ENCODE measurements around the gene ACADM.
"Not testable (repeated sequence)": the region's sequence is repeated elsewhere in the genome, so short reads cannot be mapped to it uniquely, and the experiment has no call there.

Gene ACADM

GRCh38 chr1:75789988-75790387 lies 65.5 kb downstream of the ACADM start:
- H3K36me3 ChIP-seq (ENCODE audit: control insufficient read depth, insufficient read depth, low read length) = peaks cover 33% of the 10 kb centered on the region

DNA sequence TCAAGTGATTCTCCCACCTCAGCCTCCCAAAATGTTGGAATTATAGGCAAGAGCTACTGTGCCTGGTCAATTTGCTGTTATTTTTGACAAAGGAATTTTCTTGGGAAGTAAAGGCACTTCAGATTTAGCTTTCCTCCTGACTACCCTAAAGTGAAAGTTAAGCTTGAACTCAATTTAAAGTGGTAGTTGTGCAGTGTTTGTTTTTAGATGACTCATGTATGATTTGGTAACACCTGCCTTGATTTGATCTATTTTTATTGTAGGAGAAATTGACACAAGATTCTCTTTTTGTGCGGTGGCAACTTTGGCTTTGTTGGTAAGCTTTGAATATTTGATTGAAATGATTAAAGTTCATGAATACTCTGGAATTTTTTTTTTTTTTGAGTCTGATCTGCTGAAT lies 66.5 kb downstream of the ACADM start:
- no peak overlapping the region for H3K4me3 ChIP-seq (ENCODE audit: insufficient read depth, low read depth, low read length)
- 94 to 100% methylated on average over 1 of the region's 1 CpG for WGBS, 2 experiments
- peaks cover 3% of the 10 kb centered on the region for H3K4me1 ChIP-seq (ENCODE audit: control insufficient read depth, insufficient read depth, low read length)
- H3K27me3 ChIP-seq (ENCODE audit: control insufficient read depth, insufficient read depth, low read length, poor library complexity, severe bottlenecking) = no peaks in the 10 kb centered on the region
- peaks cover 43% of the 10 kb centered on the region for H3K36me3 ChIP-seq (ENCODE audit: control insufficient read depth, insufficient read depth, low read length)
- H3K27ac ChIP-seq (ENCODE audit: insufficient read depth, low read depth, low read length, poor library complexity, severe bottlenecking) = no peak overlapping the region
- no peaks in the 10 kb centered on the region for H3K9me3 ChIP-seq (ENCODE audit: control insufficient read depth, low read length)

More at GRCh38 chr1:75789988-75790387, 65.5 kb downstream of the ACADM start:
- no peaks in the 10 kb centered on the region for H3K9me3 ChIP-seq (ENCODE audit: control insufficient read depth, low read length)
- H3K27me3 ChIP-seq (ENCODE audit: control insufficient read depth, insufficient read depth, low read length, poor library complexity, severe bottlenecking) = no peaks in the 10 kb centered on the region
- no peak overlapping the region for H3K4me3 ChIP-seq (ENCODE audit: insufficient read depth, low read depth, low read length)
- H3K27ac ChIP-seq (ENCODE audit: insufficient read depth, low read depth, low read length, poor library complexity, severe bottlenecking) = no peak overlapping the region
- peaks cover 3% of the 10 kb centered on the region for H3K4me1 ChIP-seq (ENCODE audit: control insufficient read depth, insufficient read depth, low read length)

DNA sequence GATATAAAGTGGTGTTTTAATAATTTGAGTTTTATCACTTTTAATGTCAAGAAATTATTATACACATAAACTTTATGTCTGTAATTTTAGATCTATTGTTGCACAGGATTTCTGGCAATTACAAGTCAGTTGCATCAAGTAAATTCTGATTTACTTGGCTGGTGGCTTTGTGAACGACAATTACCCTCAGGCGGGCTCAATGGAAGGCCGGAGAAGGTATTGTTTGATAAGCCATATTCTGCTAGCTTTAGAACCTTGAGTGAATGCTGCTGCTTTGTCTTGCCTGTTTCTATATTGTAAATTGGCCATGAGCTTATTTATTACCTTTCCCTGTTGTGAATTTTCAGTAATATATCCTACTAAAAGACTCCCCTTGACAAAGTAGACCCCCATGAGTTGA lies 67.6 kb downstream of the ACADM start:
- Histone ChIP-seq H3K9me3 (ENCODE audit: control insufficient read depth, low read length) (no peaks in the 10 kb centered on the region), H3K27ac (ENCODE audit: insufficient read depth, low read depth, low read length, poor library complexity, severe bottlenecking) (no peak overlapping the region), H3K4me1 (ENCODE audit: control insufficient read depth, insufficient read depth, low read length) (peaks cover 3% of the 10 kb centered on the region), H3K36me3 (ENCODE audit: control insufficient read depth, insufficient read depth, low read length) (peaks cover 45% of the 10 kb centered on the region), H3K27me3 (ENCODE audit: control insufficient read depth, insufficient read depth, low read length, poor library complexity, severe bottlenecking) (no peaks in the 10 kb centered on the region), H3K4me3 (ENCODE audit: insufficient read depth, low read depth, low read length) (no peak overlapping the region)
- 93 to 96% methylated on average over 3 of the region's 3 CpGs for WGBS, 2 experiments

DNA sequence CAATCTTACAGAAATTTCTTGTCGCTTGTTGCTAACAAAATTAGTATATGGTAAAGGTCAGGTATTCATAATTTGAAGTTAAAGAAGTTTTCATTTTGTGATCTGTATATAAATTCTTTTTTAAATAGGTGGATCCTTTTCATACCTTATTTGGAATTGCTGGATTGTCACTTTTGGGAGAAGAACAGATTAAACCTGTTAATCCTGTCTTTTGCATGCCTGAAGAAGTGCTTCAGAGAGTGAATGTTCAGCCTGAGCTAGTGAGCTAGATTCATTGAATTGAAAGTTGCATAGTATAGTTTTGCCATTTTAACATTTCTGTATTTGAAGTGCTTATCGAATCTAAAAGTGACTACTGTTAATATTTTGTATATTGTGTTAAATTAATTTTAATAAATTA lies 69.9 kb downstream of the ACADM start:
- peaks cover 3% of the 10 kb centered on the region for H3K4me1 ChIP-seq (ENCODE audit: control insufficient read depth, insufficient read depth, low read length)
- peaks cover 45% of the 10 kb centered on the region for H3K36me3 ChIP-seq (ENCODE audit: control insufficient read depth, insufficient read depth, low read length)
- WGBS, 2 experiments = 100% methylated on average over 1 of the region's 2 CpGs
- no peak overlapping the region for H3K27ac ChIP-seq (ENCODE audit: insufficient read depth, low read depth, low read length, poor library complexity, severe bottlenecking)
- H3K4me3 ChIP-seq (ENCODE audit: insufficient read depth, low read depth, low read length) = no peak overlapping the region
- no peaks in the 10 kb centered on the region for H3K9me3 ChIP-seq (ENCODE audit: control insufficient read depth, low read length)
- H3K27me3 ChIP-seq (ENCODE audit: control insufficient read depth, insufficient read depth, low read length, poor library complexity, severe bottlenecking) = no peaks in the 10 kb centered on the region

DNA sequence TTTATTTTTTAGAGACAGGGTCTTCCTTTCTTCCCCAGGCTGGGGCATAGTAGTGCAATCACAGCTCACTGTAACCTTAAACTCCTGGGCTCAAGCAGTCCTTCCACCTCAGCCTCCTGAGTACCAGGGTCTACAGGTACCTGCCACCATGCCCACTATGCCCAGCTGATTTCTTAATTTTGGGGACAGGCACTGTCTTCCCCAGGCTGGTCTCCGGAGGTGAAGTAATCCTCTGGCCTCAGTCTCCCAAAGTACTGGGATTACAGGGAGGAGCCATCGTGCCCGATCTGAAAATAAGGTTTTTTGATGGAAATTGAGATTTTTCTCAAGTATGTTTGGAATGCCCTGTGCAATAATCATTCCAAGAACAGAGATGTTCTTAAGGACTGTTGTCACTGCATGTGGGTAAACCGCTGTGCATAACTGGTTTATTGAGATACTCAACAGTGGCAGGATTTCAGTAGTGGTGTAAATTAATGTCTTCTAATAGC lies 71.2 kb downstream of the ACADM start:
- peaks cover 40% of the 10 kb centered on the region for H3K36me3 ChIP-seq (ENCODE audit: control insufficient read depth, insufficient read depth, low read length)

GRCh38 chr1:75796376-75797272 lies 72.1 kb downstream of the ACADM start, which contains the start of gene MSH4:
TSS of gene MSH4 (plus strand) at chr1:75796882. CDS start at chr1:75796986, 104 bp downstream.
- Histone ChIP-seq H3K27me3 (ENCODE audit: control insufficient read depth, insufficient read depth, low read length, poor library complexity, severe bottlenecking) (no peaks in the 10 kb centered on the region), H3K36me3 (ENCODE audit: control insufficient read depth, insufficient read depth, low read length) (peaks cover 34% of the 10 kb centered on the region), H3K27ac (ENCODE audit: insufficient read depth, low read depth, low read length, poor library complexity, severe bottlenecking) (no peak within 1 kb of the TSS), H3K4me3 (ENCODE audit: insufficient read depth, low read depth, low read length) (no peak within 1 kb of the TSS), H3K9me3 (ENCODE audit: control insufficient read depth, low read length) (no peaks in the 10 kb centered on the region), H3K4me1 (ENCODE audit: control insufficient read depth, insufficient read depth, low read length) (no peaks in the 10 kb centered on the region)
- 95 to 96% methylated on average over 34 of the region's 34 CpGs for WGBS, 2 experiments

More for the DNA sequence above, 71.2 kb downstream of the ACADM start:
- no peaks in the 10 kb centered on the region for H3K4me1 ChIP-seq (ENCODE audit: control insufficient read depth, insufficient read depth, low read length)
- 97 to 99% methylated on average over 4 of the region's 4 CpGs for WGBS, 2 experiments
- no peak overlapping the region for H3K27ac ChIP-seq (ENCODE audit: insufficient read depth, low read depth, low read length, poor library complexity, severe bottlenecking)
- no peaks in the 10 kb centered on the region for H3K27me3 ChIP-seq (ENCODE audit: control insufficient read depth, insufficient read depth, low read length, poor library complexity, severe bottlenecking)
- H3K9me3 ChIP-seq (ENCODE audit: control insufficient read depth, low read length) = no peaks in the 10 kb centered on the region
- no peak overlapping the region for H3K4me3 ChIP-seq (ENCODE audit: insufficient read depth, low read depth, low read length)

- H3K9me3 ChIP-seq (ENCODE audit: control insufficient read depth, low read length) = no peaks in the 10 kb centered on the region
- H3K4me3 ChIP-seq (ENCODE audit: insufficient read depth, low read depth, low read length) = no peak overlapping the region
- H3K36me3 ChIP-seq (ENCODE audit: control insufficient read depth, insufficient read depth, low read length) = peaks cover 32% of the 10 kb centered on the region
- H3K27me3 ChIP-seq (ENCODE audit: control insufficient read depth, insufficient read depth, low read length, poor library complexity, severe bottlenecking) = no peaks in the 10 kb centered on the region
- 93% methylated on average over 6 of the region's 6 CpGs for WGBS, 2 experiments
- H3K4me1 ChIP-seq (ENCODE audit: control insufficient read depth, insufficient read depth, low read length) = no peaks in the 10 kb centered on the region
- H3K27ac ChIP-seq (ENCODE audit: insufficient read depth, low read depth, low read length, poor library complexity, severe bottlenecking) = no peak overlapping the region
Observed at GRCh38 chr1:75797273-75797588, 72.7 kb downstream of the ACADM start.

- Histone ChIP-seq H3K4me3 (ENCODE audit: insufficient read depth, low read depth, low read length) (no peak overlapping the region), H3K36me3 (ENCODE audit: control insufficient read depth, insufficient read depth, low read length) (peaks cover 27% of the 10 kb centered on the region), H3K4me1 (ENCODE audit: control insufficient read depth, insufficient read depth, low read length) (no peaks in the 10 kb centered on the region), H3K27ac (ENCODE audit: insufficient read depth, low read depth, low read length, poor library complexity, severe bottlenecking) (no peak overlapping the region), H3K27me3 (ENCODE audit: control insufficient read depth, insufficient read depth, low read length, poor library complexity, severe bottlenecking) (no peaks in the 10 kb centered on the region), H3K9me3 (ENCODE audit: control insufficient read depth, low read length) (no peaks in the 10 kb centered on the region)
- 91 to 93% methylated on average over 13 of the region's 13 CpGs for whole genome bisulfite sequencing, 2 experiments
Observed at GRCh38 chr1:75797606-75798216, 73.2 kb downstream of the ACADM start.

GRCh38 chr1:75801480-75801879 lies 77.0 kb downstream of the ACADM start:
- not testable (repeated sequence) for H3K27ac ChIP-seq (ENCODE audit: insufficient read depth, low read depth, low read length, poor library complexity, severe bottlenecking); H3K27me3 ChIP-seq (ENCODE audit: control insufficient read depth, insufficient read depth, low read length, poor library complexity, severe bottlenecking); H3K9me3 ChIP-seq (ENCODE audit: control insufficient read depth, low read length); H3K4me1 ChIP-seq (ENCODE audit: control insufficient read depth, insufficient read depth, low read length); H3K4me3 ChIP-seq (ENCODE audit: insufficient read depth, low read depth, low read length); H3K36me3 ChIP-seq (ENCODE audit: control insufficient read depth, insufficient read depth, low read length)
- 90 to 96% methylated on average over 2 of the region's 2 CpGs for WGBS, 2 experiments

DNA sequence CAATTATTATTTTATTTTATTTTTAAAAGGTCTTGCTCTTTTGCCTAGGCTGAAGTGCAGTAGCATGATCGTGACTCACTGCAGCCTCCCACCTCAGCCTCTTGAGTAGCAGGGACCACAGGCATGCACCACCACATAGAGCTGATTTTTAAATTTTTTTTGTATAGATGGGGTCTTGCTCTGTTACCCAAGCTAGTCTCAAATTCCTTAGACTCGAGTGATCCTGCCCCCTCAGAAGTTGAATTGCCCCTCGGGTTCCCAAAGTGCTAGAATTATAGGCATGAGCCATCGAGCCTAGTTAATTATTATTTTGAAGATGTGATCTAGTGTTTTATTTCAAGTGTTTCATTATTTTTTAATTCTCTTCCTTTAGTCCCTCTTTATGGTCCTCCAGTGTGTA lies 84.4 kb downstream of the ACADM start:
- Histone ChIP-seq H3K4me3 (ENCODE audit: insufficient read depth, low read depth, low read length) (no peak overlapping the region), H3K9me3 (ENCODE audit: control insufficient read depth, low read length) (no peaks in the 10 kb centered on the region), H3K27me3 (ENCODE audit: control insufficient read depth, insufficient read depth, low read length, poor library complexity, severe bottlenecking) (no peaks in the 10 kb centered on the region), H3K4me1 (ENCODE audit: control insufficient read depth, insufficient read depth, low read length) (no peaks in the 10 kb centered on the region), H3K27ac (ENCODE audit: insufficient read depth, low read depth, low read length, poor library complexity, severe bottlenecking) (no peak overlapping the region), H3K36me3 (ENCODE audit: control insufficient read depth, insufficient read depth, low read length) (no peaks in the 10 kb centered on the region)
- WGBS, 2 experiments = 89 to 91% methylated on average over 3 to 4 of the region's 4 CpGs

All from ectodermal cell (in vitro differentiated cells).